ENCODE results near the gene LRRD1.
"Not testable (repeated sequence)": the region's sequence is repeated elsewhere in the genome, so short reads cannot be mapped to it uniquely, and the experiment has no call there.

Gene LRRD1

DNA sequence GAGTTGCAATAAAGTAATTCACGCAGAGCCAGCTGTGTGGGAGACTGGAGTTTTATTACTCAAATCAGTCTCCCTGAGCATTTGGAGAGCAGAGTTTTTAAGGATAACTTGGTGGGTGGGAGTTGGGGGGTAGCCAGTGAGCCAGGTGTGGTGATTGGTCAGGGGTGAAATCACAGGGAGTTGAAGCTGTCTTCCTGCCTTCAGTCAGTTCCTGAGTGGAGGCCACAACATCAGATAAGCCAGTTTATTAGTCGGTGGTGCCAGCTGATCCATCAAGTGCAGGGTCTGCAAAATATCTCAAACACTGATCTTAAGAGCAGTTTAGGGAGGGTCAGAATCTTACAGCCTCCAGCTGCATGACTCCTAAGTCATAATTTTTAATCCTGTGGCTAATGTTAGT is 41.4 kb downstream of the LRRD1 start:
- no peak for DNase-seq

- DNase-seq: peak; percentile 4
Measured at GRCh38 chr7:92135052-92135889, 43.7 kb downstream of the LRRD1 start.

GRCh38 chr7:92134271-92135051 is 44.5 kb downstream of the LRRD1 start, which contains the start of gene CYP51A1:
TSS of gene CYP51A1 (minus strand) at chr7:92134477. CDS start at chr7:92134364, 113 bp downstream.
- DNase-seq: peak; percentile 87

DNA sequence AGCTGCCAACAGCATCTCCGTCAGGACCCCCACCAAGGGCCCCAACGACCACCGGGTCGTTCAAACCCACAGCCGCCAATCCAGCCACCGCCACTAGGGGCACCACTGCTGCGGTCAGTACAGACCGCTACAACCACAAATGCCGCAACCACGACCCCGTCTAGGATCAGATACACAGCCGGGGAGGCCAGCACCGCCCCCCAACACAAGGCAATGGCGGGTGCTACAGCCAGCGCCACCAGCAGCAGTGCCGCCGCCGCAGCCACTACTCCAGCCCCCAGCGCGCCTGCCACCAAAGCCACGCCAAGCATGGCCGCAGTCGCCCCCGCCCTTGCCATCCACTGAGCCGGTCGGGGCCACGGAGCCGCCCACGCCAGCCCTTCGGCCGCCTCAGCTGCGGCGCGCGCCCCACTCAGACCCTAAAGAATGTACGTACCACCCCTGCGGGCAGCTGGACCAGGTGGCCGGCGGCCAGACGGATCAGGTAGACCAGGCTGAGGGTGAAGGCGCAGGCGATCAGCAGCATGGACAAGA is 45.1 kb downstream of the LRRD1 start:
- peak; percentile 50 for DNase-seq

DNA sequence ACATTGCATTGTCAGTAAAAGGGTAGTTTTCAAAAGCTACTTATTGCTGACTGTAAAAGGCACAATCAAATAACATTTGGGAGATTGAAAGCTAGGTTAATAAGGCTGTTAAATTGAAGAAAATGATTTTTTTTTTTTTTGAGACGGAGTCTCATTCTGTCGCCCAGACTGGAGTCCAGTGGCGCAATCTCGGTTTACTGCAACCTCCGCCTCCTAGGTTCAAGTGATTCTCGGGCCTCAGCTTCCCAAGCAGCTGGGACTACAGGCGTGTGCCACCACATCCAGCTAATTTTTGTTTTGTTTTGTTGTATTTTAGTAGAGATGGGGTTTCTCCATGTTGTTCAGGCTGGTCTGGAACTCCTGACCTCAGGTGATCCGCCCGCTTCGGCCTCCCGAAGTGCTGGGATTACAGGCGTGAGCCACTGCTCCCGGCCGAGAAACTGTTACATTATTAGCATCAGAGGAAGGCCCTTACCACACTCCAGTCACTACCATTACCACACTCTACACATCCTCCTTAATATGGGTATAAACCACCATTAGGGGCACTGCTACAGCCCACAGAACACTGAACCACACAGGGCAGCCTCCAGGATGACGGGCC is 45.7 kb downstream of the LRRD1 start:
- DNase-seq: no peak

- no peak for DNase-seq
Measured at GRCh38 chr7:92131764-92132330, 47.1 kb downstream of the LRRD1 start.

DNA sequence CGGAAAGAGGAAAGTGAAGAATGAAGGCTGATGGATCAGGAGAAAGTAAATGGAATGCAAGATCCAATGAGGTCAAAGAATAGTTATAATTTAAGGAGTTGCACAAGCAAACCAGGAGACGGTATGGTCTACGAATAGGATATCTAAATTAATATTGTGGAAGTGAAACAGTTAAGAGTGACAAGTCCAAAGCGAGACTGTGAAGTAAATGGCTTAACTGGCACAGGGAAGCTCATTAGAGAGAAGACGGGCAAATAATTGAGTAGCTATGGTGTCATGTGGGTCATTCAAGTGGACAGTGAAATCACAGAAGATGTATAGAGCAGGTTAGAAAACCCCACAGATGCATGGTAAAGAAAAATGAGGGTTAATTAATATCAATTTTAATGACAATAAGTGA is 47.8 kb downstream of the LRRD1 start:
- no peak for DNase-seq

DNA sequence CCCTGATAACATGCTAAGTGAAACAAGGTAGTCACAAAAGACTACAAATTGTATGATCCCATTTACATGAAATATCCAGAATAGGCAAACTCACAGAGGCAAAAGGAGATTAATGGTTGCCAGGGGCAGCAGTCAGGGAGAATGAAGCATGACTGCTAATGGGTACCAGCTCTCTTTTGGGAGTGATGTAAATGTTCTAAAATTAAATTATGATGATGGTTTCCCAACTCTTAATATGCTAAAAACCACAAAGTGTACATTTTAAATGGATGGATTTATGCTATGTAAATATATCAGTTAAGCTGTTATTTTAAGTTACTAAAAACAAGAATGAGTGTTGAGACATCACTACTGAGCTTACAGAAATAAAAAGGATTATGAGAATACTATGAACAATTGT is 57.3 kb downstream of the LRRD1 start:
- no peak for DNase-seq

DNA sequence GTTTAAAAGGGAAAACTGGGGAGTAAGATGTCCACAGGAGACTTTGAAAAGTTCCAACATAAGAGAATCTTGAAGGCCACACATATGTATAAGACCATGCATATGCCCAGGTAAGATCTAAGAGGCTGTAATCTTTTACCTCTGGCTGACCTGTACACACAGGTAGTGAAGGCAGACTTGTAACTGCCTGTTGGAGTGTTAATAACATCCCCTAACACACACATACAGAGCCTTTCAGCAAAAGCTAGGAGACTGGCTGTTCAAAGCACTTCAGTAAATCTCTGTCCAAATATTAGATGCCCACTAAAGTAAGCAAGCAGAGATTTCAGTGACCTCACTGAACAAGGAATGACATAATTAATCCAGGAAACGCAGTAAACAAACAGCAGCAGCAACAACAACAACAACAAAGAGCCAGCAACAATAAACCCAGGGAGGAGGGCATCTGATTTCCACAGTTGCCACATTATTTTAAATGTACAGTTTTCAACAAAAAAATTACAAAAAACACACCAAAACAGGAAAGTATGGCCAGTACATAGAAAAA is 59.7 kb downstream of the LRRD1 start:
- DNase-seq: peak; percentile 21

DNA sequence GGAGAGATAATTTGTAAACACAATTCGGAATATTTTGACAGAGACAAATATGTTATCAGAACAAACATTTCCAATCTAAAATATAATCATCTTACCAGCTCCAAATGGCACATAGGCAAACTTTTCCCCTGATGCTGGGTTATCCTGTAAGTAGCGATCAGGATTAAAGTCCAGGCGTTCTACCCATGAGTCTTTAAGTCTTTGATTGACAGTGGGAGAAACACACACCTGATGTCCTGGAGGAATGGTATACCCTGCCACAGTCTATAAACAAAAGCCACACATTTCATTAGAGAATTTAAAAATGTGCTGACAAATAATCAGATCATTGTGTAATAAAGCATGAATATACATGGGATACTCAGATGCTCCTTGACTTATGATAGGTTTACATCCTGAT is 62.0 kb downstream of the LRRD1 start:
- DNase-seq: no peak

DNA sequence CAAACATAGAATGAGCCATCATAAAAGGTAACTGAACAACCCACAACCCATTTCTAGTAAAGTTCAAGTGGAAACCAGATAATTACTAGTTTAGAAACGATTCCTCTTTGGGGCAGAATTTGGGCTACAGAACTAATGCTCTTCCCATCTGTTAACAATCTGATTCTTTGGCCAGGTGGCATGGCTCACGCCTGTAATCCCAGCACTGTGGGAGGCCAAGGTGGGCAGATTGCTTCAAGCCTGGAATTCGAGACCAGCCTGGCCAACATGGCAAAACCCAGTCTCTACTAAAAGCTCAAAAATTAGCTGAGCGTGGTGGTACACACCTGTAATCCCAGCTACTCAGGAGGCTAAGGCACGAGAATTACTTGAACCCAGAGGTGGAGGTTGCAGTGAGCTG is 63.1 kb downstream of the LRRD1 start:
- no peak for DNase-seq

DNA sequence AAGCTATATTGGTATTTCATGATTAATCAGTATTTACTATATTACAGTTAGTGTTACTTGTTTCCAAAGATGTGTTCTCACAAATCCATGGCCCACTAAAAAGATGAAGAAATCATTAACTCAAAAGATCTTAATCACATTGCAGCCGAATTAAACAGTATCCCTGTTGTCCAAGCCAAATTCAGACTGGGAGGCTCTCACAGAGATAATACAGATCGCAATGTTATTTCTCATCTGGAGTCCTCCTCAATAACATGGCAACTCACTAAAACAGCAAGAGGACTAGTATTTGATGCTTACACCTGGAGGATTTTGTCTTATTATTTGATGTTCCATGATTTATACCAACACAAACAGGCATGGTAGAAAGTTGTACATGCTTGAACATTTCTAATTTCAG is 68.1 kb downstream of the LRRD1 start:
- no peak for DNase-seq

- no peak for DNase-seq
Measured at GRCh38 chr7:92108821-92109220, 70.1 kb downstream of the LRRD1 start.

GRCh38 chr7:92102862-92103261 is 76.1 kb downstream of the LRRD1 start:
- not testable (repeated sequence) for DNase-seq

DNA sequence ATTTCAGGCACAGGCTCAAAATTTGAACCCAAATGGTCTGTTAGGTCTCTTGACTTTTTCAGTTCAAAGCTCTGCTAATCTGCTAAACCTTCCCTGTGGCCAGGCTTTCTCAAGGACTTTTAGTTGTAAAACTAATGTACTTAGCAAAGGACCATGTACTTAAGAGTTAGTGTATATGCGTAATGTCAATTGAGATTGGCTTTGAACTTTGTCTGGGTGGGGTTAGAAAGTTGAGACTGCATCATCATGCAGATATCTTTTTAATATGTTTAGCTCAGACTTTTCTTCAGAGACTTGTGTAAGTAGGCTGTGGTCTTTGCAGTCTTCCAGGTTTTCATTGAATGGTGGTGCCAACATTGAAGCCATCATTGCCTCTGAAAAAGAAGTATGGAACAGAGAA is 78.4 kb downstream of the LRRD1 start:
- no peak for DNase-seq

- DNase-seq: no peak
Measured at GRCh38 chr7:92095380-92095779, 83.6 kb downstream of the LRRD1 start.

Measured in DMS153 (cell line).